Liver (tissue), 9 donors: ENCODE data around the gene GPR176. TPM values are rescaled to one million over a fixed set of nuclear protein-coding genes. Genes with fewer than 3 reads are reported as not detected.

Source experiments
- DNase-seq: peaks from one replicate; pipeline ENCODE4 v3.0.0-alpha.2; 2017; ENCODE audit warnings: low spot score
- H3K27ac ChIP-seq, 2 donors: one replicate each; pipeline ENCODE4 v1.7.0; 2013; ENCODE audit warnings: inconsistent platforms in 2 of 2, low read length in 2 of 2, control low read depth in 1 of 2, low read depth in 1 of 2, mild to moderate bottlenecking in 1 of 2
- H3K27me3 ChIP-seq, 4 donors: one replicate each; pipeline versions ENCODE4 v1.6.1 to v1.7.0; 2013; ENCODE audit warnings: low read length in 3 of 4, inconsistent platforms in 1 of 4, mild to moderate bottlenecking in 1 of 4, moderate library complexity in 1 of 4; ENCODE audit not compliant: control insufficient read depth in 4 of 4, insufficient read depth in 4 of 4
- H3K36me3 ChIP-seq, 4 donors: one replicate each; pipeline versions ENCODE4 v1.6.1 to v1.7.0; 2013; ENCODE audit warnings: low read length in 3 of 4, mild to moderate bottlenecking in 3 of 4, low read depth in 1 of 4, moderate library complexity in 1 of 4; ENCODE audit not compliant: control insufficient read depth in 4 of 4, insufficient read depth in 3 of 4
- H3K4me1 ChIP-seq, 4 donors: one replicate each; pipeline versions ENCODE4 v1.6.1 to v1.7.0; 2013; ENCODE audit warnings: low read length in 3 of 4, mild to moderate bottlenecking in 3 of 4, moderate library complexity in 1 of 4; ENCODE audit not compliant: control insufficient read depth in 4 of 4, insufficient read depth in 4 of 4
- H3K4me3 ChIP-seq, 3 donors: one replicate each; pipeline versions ENCODE4 v1.6.1 to v1.7.0; 2013; ENCODE audit warnings: low read length in 3 of 3, control low read depth in 1 of 3, low read depth in 1 of 3, mild to moderate bottlenecking in 1 of 3
- H3K9ac ChIP-seq, 2 donors: one replicate each; pipeline ENCODE4 v1.7.0; 2013; ENCODE audit warnings: low read length in 2 of 2, mild to moderate bottlenecking in 2 of 2, moderate library complexity in 2 of 2, control low read depth in 1 of 2, low read depth in 1 of 2
- H3K9me3 ChIP-seq, 4 donors: one replicate each; pipeline versions ENCODE4 v1.6.1 to v1.7.0; 2013; ENCODE audit warnings: low read length in 3 of 4; ENCODE audit not compliant: control insufficient read depth in 4 of 4
- ATF3 ChIP-seq: IDR thresholded peaks from 2 replicates; pipeline ENCODE4 v1.6.1; 2016; ENCODE audit warnings: antibody characterized with exemption
- CTCF ChIP-seq: fragments of 150-350 bp; IDR thresholded peaks from 2 replicates; pipeline ENCODE4 v1.5.1; 2017; ENCODE audit warnings: improper control_type of control experiment, low read depth, low read length; ENCODE audit not compliant: missing input control
- EGR1 ChIP-seq, 2 donors: IDR thresholded peaks; 2 replicates each; pipeline ENCODE4 v1.6.1; 2016 to 2018; ENCODE audit warnings: antibody characterized with exemption in 2 of 2, low read depth in 2 of 2
- FOXA1 ChIP-seq: IDR thresholded peaks from 2 replicates; pipeline ENCODE4 v1.6.1; 2016; ENCODE audit warnings: antibody characterized with exemption
- FOXA2 ChIP-seq: IDR thresholded peaks from 2 replicates; pipeline ENCODE4 v1.6.1; 2016; ENCODE audit warnings: antibody characterized with exemption
- GABPA ChIP-seq, 2 donors: IDR thresholded peaks in 1 of 2; conservative IDR thresholded peaks in 1 of 2; 2 replicates each; pipeline ENCODE4 v1.6.1; 2016; ENCODE audit warnings: antibody characterized with exemption in 2 of 2, mild to moderate bottlenecking in 1 of 2, moderate library complexity in 1 of 2
- HNF4G ChIP-seq: IDR thresholded peaks from 2 replicates; pipeline ENCODE4 v1.6.1; 2016; ENCODE audit warnings: antibody characterized with exemption
- MAX ChIP-seq: IDR thresholded peaks from 2 replicates; pipeline ENCODE4 v1.6.1; 2016; ENCODE audit warnings: antibody characterized with exemption
- NR2F2 ChIP-seq: IDR thresholded peaks from 2 replicates; pipeline ENCODE4 v1.6.1; 2016; ENCODE audit warnings: antibody characterized with exemption
- RAD21 ChIP-seq, 2 donors: IDR thresholded peaks; 2 replicates each; pipeline ENCODE4 v1.6.1; 2016; ENCODE audit warnings: antibody characterized with exemption in 2 of 2, mild to moderate bottlenecking in 2 of 2
- RXRA ChIP-seq, 2 donors: IDR thresholded peaks; 2 replicates each; pipeline ENCODE4 v1.6.1; 2017 to 2018; ENCODE audit warnings: antibody characterized with exemption in 2 of 2, mild to moderate bottlenecking in 1 of 2
- SP1 ChIP-seq: IDR thresholded peaks from 2 replicates; pipeline ENCODE4 v1.6.1; 2018; ENCODE audit warnings: antibody characterized with exemption, mild to moderate bottlenecking
- TAF1 ChIP-seq: conservative IDR thresholded peaks from 2 replicates; pipeline ENCODE4 v1.6.1; 2016; ENCODE audit warnings: antibody characterized with exemption, mild to moderate bottlenecking
- YY1 ChIP-seq: IDR thresholded peaks from 2 replicates; pipeline ENCODE4 v1.6.1; 2016; ENCODE audit warnings: antibody characterized with exemption, mild to moderate bottlenecking
- WGBS: extraction: QIAGEN DNeasy Blood & Tissue Kit; methylation state at CpG from one replicate; pipeline ENCODE4 v1.1.7; 2013; 5-methylcytosine and 5-hydroxymethylcytosine counted together
- polyA plus RNA-seq, 2 donors: library from polyadenylated mRNA; stranded (reverse) in 1 of 2; unstranded in 1 of 2; fragments of 200-250 nt in 1 of 2; fragments of >200 nt in 1 of 2; fragmentation: Nextera tagmentation in 1 of 2; extraction: Ambion mirVana in 1 of 2; gene quantifications; one replicate each; pipeline versions ENCODE4 v1.2.1 to v1.2.3, GENCODE V29; 2013 to 2015
- total RNA-seq, 2 donors: library from RNA; depleted of rRNA; stranded (reverse); fragments of >200 nt; gene quantifications; one replicate each; pipeline ENCODE4 v1.2.3, GENCODE V29; 2014
- TF ChIP-seq, protein P1 (sequence below): IDR thresholded peaks from 2 replicates; pipeline ENCODE4 v1.6.1; 2016; ENCODE audit warnings: antibody characterized with exemption, mild to moderate bottlenecking
- TF ChIP-seq, protein P2 (sequence below): IDR thresholded peaks from 2 replicates; pipeline ENCODE4 v1.6.1; 2016; ENCODE audit warnings: antibody characterized with exemption
- donor health status: healthy.
- donor health status: healthy.
- donor health status: healthy.
- donor health status: healthy.
- donor health status: healthy.

GPR176 gene, protein sequence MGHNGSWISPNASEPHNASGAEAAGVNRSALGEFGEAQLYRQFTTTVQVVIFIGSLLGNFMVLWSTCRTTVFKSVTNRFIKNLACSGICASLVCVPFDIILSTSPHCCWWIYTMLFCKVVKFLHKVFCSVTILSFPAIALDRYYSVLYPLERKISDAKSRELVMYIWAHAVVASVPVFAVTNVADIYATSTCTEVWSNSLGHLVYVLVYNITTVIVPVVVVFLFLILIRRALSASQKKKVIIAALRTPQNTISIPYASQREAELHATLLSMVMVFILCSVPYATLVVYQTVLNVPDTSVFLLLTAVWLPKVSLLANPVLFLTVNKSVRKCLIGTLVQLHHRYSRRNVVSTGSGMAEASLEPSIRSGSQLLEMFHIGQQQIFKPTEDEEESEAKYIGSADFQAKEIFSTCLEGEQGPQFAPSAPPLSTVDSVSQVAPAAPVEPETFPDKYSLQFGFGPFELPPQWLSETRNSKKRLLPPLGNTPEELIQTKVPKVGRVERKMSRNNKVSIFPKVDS
- 1 to 10 TPM; 1.3 to 1.7 TPM for total RNA-seq
- 1 to 10 TPM in 1 of 2 donors, under 1 TPM in 1; 0.44 to 1.5 TPM for polyA plus RNA-seq

DNA sequence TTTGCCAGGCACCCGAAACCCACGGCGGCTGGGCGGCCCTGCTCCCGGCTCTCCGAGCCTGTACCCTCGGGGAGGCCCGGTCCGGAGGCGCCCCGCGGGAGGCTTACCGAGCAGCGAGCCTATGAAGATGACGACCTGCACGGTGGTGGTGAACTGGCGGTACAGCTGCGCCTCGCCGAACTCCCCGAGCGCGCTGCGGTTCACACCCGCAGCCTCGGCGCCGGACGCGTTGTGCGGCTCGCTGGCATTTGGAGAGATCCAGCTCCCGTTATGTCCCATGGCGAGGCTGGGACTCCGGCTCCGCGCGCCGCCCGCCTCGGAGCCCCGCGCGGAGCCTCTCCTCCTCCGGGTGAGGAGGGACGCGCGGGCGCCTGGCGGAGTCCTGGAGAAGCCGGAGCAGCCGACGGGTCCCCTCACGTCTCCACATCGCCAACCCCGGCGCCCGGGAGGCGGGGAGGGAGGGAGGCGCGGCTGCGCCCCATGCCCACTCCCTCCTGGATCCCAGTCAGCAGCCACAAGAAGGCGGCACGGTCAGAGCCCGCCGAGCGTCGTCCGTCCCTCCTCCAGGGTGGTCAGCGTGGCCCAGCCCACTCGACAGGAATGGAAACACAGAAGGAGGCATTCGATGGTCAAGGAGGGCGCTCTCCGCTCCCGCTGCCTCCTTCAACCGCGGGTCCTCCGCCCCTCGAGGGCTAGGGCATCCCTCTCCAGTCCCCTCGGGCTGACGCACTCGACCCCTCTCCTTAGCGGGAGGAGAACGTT is at the start of gene GPR176:
Gene GPR176 (minus strand): TSS at position 519 of the 762 bp plus-strand sequence. CDS start 240 bp downstream, at position 279.
- TF ChIP-seq FOXA2 = no peak
- no peak for TF ChIP-seq EGR1 (IDR thresholded peaks at IDR 0.05; ENCODE audit: low read depth in 2 of 2)
- no peak for TF ChIP-seq GABPA (IDR thresholded peaks at IDR 0.05 in 1 of 2, conservative IDR thresholded peaks at IDR 0.05 in 1 of 2)
- TF ChIP-seq NR2F2 = no peak
- TF ChIP-seq RXRA (IDR thresholded peaks at IDR 0.05) = no peak
- TF ChIP-seq, protein P1, sequence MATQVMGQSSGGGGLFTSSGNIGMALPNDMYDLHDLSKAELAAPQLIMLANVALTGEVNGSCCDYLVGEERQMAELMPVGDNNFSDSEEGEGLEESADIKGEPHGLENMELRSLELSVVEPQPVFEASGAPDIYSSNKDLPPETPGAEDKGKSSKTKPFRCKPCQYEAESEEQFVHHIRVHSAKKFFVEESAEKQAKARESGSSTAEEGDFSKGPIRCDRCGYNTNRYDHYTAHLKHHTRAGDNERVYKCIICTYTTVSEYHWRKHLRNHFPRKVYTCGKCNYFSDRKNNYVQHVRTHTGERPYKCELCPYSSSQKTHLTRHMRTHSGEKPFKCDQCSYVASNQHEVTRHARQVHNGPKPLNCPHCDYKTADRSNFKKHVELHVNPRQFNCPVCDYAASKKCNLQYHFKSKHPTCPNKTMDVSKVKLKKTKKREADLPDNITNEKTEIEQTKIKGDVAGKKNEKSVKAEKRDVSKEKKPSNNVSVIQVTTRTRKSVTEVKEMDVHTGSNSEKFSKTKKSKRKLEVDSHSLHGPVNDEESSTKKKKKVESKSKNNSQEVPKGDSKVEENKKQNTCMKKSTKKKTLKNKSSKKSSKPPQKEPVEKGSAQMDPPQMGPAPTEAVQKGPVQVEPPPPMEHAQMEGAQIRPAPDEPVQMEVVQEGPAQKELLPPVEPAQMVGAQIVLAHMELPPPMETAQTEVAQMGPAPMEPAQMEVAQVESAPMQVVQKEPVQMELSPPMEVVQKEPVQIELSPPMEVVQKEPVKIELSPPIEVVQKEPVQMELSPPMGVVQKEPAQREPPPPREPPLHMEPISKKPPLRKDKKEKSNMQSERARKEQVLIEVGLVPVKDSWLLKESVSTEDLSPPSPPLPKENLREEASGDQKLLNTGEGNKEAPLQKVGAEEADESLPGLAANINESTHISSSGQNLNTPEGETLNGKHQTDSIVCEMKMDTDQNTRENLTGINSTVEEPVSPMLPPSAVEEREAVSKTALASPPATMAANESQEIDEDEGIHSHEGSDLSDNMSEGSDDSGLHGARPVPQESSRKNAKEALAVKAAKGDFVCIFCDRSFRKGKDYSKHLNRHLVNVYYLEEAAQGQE = no peak
- no peak for TF ChIP-seq RAD21 (IDR thresholded peaks at IDR 0.05)
- TF ChIP-seq, protein P2, sequence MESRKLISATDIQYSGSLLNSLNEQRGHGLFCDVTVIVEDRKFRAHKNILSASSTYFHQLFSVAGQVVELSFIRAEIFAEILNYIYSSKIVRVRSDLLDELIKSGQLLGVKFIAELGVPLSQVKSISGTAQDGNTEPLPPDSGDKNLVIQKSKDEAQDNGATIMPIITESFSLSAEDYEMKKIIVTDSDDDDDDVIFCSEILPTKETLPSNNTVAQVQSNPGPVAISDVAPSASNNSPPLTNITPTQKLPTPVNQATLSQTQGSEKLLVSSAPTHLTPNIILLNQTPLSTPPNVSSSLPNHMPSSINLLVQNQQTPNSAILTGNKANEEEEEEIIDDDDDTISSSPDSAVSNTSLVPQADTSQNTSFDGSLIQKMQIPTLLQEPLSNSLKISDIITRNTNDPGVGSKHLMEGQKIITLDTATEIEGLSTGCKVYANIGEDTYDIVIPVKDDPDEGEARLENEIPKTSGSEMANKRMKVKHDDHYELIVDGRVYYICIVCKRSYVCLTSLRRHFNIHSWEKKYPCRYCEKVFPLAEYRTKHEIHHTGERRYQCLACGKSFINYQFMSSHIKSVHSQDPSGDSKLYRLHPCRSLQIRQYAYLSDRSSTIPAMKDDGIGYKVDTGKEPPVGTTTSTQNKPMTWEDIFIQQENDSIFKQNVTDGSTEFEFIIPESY = no peak
- no peak for TF ChIP-seq FOXA1
- no peak for TF ChIP-seq SP1
- TF ChIP-seq ATF3 = no peak
- no peak for TF ChIP-seq MAX
- TF ChIP-seq TAF1 = no peak
- TF ChIP-seq YY1 = no peak
- H3K4me1 ChIP-seq = peaks cover 4 to 15% (median 12%) of the 10 kb centered on the region in 4 donors
- 4% methylated on average over 84 of the region's 84 CpGs for WGBS
- H3K27me3 ChIP-seq = no peaks in the 10 kb centered on the region
- H3K4me3 ChIP-seq = peak within 1 kb of the TSS; percentile 75 to 85 (median 78)
- peak within 1 kb of the TSS; percentile 66 to 67 for H3K9ac ChIP-seq
- DNase-seq = peak; percentile 38
- no peaks in the 10 kb centered on the region for H3K9me3 ChIP-seq
- H3K27ac ChIP-seq = peak within 1 kb of the TSS; percentile 13 to 37
- H3K36me3 ChIP-seq = no peaks in the 10 kb centered on the region

GRCh38 chr15:39969002-39969394 is 48.9 kb upstream of the GPR176 start:
- DNase-seq = no peak
- Histone ChIP-seq H3K9me3 (no peaks in the 10 kb centered on the region), H3K4me3 (no peak overlapping the region), H3K4me1 (no peaks in the 10 kb centered on the region), H3K9ac (no peak overlapping the region), H3K27me3 (no peaks in the 10 kb centered on the region), H3K36me3 (peaks cover 9 to 25% (median 21%) of the 10 kb centered on the region in 4 donors), H3K27ac (no peak overlapping the region)
- WGBS = 95% methylated on average over 2 of the region's 2 CpGs
- no peak for TF ChIP-seq MAX
- TF ChIP-seq, protein P1 = no peak
- no peak for TF ChIP-seq NR2F2
- TF ChIP-seq RXRA (IDR thresholded peaks at IDR 0.05) = no peak
- no peak for TF ChIP-seq EGR1 (IDR thresholded peaks at IDR 0.05; ENCODE audit: low read depth in 2 of 2)
- no peak for TF ChIP-seq CTCF
- TF ChIP-seq RAD21 (IDR thresholded peaks at IDR 0.05) = no peak
- no peak for TF ChIP-seq GABPA (IDR thresholded peaks at IDR 0.05 in 1 of 2, conservative IDR thresholded peaks at IDR 0.05 in 1 of 2)
- no peak for TF ChIP-seq SP1
- no peak for TF ChIP-seq TAF1
- TF ChIP-seq HNF4G = no peak
- no peak for TF ChIP-seq FOXA2
